Activated CD8-positive, alpha-beta memory T cell treated with anti-CD3 and anti-CD28 coated beads for 48 hours (primary cell): ENCODE results near the gene NLRP10.
"Not testable (repeated sequence)": the region's sequence is repeated elsewhere in the genome, so short reads cannot be mapped to it uniquely, and the experiment has no call there.

Experiments
- DNase-seq, 3 experiments: peaks; one replicate each; pipeline ENCODE4 v3.0.0-alpha.2; 2020; ENCODE audit warnings: low read depth in 2 of 3, low spot score in 2 of 3

Gene NLRP10, protein sequence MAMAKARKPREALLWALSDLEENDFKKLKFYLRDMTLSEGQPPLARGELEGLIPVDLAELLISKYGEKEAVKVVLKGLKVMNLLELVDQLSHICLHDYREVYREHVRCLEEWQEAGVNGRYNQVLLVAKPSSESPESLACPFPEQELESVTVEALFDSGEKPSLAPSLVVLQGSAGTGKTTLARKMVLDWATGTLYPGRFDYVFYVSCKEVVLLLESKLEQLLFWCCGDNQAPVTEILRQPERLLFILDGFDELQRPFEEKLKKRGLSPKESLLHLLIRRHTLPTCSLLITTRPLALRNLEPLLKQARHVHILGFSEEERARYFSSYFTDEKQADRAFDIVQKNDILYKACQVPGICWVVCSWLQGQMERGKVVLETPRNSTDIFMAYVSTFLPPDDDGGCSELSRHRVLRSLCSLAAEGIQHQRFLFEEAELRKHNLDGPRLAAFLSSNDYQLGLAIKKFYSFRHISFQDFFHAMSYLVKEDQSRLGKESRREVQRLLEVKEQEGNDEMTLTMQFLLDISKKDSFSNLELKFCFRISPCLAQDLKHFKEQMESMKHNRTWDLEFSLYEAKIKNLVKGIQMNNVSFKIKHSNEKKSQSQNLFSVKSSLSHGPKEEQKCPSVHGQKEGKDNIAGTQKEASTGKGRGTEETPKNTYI

GRCh38 chr11:7965386-7965785 lies at the start of gene NLRP10:
TSS of gene NLRP10 (minus strand) at chr11:7965447. CDS start at chr11:7963495, 1,952 bp downstream.
- no peak for DNase-seq

DNA sequence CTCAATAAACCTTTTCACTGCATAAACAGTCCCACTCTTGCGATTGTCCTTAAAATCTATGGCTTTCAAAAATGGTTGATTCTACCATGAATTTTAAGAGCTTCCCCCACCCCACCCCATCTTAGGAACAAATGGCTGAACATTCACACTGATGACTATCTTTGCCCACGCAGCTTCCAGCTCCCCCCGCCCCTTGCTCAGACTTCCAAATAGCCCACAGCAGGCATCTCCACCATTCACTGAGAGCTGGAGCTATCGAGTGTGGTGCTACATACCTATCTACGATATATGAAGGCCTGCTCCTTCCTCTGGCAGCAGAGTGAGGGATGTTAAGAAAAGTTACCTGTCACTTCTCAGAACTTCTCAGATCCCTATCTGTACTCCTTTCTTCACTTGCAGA lies 48.6 kb upstream of the NLRP10 start:
- no peak for DNase-seq

GRCh38 chr11:8011981-8012444 lies 46.8 kb upstream of the NLRP10 start:
- DNase-seq, result no peak

DNA sequence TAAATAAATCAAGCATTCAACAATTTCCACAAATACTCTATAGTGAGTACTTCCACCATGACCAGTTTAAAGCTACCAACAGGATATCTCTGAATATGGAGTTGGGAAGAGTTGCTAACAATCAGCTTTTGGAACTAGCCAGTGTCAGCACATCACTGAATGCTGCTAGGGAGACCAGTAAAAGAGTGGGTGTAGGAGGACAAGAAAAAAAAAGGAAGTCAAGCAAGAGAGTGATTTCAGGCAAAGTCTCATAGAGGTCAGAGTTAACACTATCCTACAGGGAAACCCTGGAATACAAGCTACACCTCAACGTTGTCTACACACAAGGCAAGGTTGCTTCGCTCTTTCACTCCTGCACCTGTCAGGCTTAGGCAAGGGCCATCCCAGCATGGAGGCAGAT lies 46.1 kb upstream of the NLRP10 start:
- DNase-seq, result no peak

GRCh38 chr11:8009856-8010255 lies 44.6 kb upstream of the NLRP10 start:
- no peak for DNase-seq

DNA sequence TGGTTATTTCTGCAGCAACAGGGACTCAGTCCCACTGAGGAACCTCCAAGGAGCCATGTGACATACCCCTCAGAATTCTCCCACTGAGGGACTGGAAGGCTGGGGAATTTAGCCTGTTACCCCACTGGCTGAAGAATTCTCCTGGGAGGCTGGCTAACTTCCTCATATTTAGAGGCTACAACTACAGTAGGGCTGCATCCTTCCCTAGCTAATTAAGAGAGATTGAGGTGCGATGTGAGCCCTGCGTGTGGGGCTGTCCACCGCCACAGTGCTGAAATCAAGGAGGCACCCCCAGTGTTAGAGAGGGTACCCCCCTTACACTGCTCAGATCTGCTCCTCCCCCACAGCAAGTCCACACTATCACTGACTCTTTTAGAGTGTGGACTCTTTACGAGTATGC lies 43.0 kb upstream of the NLRP10 start:
- DNase-seq, result no peak

DNA sequence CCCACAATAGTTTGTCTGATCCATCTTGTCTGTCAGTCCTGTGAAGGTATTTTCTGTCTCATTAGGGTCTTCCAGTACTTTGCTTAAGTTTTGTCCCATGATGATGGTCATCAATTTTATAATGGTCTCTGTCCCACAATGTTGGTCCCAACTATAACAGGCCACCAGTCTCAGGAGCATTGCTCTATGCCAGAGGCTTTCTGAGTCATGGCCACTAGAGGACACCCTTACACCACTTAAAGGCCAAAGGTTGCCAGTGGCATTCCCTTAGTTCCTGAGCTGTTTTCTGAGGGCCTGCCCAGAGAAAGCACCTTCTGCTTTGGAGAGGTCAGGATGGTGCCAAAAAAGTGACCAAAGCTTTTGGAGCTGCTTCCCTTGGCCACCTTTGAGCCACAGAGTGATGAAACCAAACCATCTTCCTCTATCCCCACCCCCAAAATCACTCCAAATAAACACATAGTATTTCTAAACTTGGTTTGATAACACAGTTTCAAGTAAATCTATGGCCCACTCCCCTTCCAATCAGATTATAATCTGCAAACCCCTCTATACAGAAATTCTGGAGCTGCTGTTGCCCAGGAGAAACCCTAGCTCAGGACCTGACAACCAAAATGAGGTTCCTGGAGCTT lies 41.2 kb upstream of the NLRP10 start:
- peak in 1 of 3 experiments; percentile 2 for DNase-seq

DNA sequence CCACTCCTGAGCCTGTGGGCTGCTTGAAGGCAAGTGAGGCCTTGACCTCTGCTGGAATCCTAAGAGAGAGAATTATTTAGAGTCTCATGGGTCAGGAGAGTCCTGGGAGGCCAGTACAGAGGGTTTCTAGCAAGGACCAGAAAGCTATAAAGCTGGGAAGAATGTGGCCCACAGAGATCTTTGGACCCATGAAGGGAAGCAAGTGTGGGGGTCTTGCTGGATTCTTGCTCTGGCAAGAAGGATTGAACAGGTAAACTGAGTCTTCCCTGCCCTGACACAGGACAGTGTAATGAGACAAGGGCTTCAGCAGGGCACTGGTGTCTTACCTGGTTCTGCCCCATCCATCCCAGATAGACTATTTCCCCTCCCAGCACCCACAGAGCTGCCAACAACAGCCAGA lies 40.3 kb upstream of the NLRP10 start:
- DNase-seq, result no peak

- DNase-seq, result no peak
Measured at GRCh38 chr11:8004008-8004407, 38.8 kb upstream of the NLRP10 start.

- no peak for DNase-seq
Measured at GRCh38 chr11:8003187-8003586, 37.9 kb upstream of the NLRP10 start.

- no peak for DNase-seq
Measured at GRCh38 chr11:8002676-8003075, 37.4 kb upstream of the NLRP10 start.

- no peak for DNase-seq
Measured at GRCh38 chr11:8000390-8000789, 35.1 kb upstream of the NLRP10 start.

DNA sequence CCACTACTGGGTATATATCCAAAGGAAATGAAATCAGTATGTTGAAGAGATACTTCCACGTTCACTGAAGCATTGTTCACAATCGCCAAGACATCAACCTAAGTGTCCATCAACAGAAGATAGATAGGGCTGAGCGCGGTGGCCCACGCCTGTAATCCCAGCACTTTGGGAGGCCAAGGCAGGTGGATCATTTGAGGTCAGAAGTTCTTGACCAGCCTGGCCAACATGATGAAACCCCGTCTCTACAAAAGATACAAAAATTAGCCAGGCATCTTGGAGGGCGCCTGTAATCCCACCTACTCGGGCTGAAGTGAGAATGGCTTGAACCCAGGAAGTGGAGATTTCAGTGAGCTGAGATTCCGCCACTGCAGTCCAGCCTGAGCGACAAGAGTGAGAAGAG lies 34.5 kb upstream of the NLRP10 start:
- no peak for DNase-seq

GRCh38 chr11:7994581-7995278 lies 29.5 kb upstream of the NLRP10 start:
- no peak for DNase-seq

DNA sequence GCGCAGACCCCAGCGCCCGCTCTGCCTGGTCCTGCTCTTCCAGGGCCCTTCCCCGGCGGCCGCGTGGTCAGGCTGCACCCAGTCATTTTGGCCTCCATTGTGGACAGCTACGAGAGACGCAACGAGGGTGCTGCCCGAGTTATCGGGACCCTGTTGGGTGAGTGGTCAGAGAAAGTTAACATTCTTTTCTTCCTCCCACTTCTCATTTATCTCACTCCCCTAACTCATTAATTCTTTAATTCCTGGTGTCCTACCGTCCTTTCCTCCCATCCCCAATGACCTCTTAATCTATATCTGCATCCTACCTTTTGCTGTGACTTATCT lies 22.3 kb upstream of the NLRP10 start:
- DNase-seq, result not testable (repeated sequence)

- DNase-seq, result peak; percentile 43 to 70 (median 57)
Measured at GRCh38 chr11:7986768-7987559, 21.7 kb upstream of the NLRP10 start, which contains the start of gene EIF3F. TSS of gene EIF3F (plus strand) at chr11:7987337. CDS start at chr11:7987353, 16 bp downstream.

GRCh38 chr11:7983832-7984590 lies 18.8 kb upstream of the NLRP10 start:
- DNase-seq, result no peak

DNA sequence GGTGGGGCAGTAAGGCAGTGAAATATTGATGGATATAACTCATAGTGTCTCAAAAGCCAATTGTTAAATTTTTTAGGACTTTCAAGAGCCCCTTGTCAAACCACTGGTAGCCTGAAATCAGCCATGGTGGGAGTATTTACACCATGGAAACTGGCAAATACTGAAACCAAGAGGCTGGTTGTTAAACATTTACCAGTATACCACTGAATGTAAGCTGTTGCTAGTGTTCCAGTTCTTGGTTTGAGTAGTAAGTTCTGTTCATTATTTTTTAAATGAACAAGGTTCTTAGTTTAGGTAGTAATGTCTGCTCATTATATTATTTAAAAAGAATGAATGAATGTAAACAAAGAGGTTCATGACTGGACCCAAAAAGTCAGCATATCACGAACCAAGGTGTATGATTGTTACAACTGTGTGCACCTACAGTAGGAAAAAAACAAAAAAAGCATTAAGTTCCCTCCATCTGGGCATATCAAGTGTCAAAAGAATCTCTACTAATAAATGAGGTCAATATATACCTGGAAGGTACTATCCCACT lies 17.4 kb upstream of the NLRP10 start:
- no peak for DNase-seq

- no peak for DNase-seq
Measured at GRCh38 chr11:7981619-7982157, 16.4 kb upstream of the NLRP10 start.
